ENCODE measurements around the gene DNAH17.
A peak's percentile ranks its signal among the peaks of the same experiment; 100 is the strongest.

The DNAH17 gene

DNA sequence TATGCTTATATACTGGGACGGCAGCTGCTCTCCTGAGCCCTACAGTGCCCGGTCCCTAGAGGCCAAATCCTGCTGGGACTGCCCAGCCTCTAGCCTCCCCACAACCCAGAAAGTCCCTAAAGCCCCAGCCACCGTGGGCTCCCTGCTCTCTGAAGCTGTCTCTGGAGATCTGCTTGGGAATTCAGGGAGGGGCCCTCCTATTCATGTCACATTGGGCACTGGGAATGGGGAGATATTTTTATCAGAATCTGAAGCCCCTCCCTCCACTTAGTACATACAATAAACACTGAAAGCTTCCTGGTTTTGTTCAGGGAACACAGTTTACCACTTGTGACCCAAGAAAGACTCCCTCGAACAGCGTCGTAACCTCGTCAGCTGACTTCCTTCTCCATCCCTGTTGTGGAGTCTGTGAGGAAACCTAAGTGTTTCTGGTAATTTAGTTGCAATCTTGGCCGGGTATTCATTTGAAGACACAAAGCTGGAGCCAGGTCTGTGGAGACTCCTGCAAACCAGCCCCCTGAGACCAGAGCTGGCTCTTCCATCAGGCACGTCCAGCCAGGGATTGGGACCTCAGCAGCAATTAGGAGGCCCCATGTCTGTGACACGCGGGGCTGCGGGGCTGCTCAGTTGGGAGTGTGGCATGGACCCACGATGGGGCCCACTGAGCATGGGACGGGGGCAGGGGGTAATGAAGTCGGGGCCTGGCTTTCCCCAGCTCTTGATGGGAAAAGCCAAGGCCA lies 160.2 kb downstream of the DNAH17 start (continued):
- TF ChIP-seq, protein P1, sequence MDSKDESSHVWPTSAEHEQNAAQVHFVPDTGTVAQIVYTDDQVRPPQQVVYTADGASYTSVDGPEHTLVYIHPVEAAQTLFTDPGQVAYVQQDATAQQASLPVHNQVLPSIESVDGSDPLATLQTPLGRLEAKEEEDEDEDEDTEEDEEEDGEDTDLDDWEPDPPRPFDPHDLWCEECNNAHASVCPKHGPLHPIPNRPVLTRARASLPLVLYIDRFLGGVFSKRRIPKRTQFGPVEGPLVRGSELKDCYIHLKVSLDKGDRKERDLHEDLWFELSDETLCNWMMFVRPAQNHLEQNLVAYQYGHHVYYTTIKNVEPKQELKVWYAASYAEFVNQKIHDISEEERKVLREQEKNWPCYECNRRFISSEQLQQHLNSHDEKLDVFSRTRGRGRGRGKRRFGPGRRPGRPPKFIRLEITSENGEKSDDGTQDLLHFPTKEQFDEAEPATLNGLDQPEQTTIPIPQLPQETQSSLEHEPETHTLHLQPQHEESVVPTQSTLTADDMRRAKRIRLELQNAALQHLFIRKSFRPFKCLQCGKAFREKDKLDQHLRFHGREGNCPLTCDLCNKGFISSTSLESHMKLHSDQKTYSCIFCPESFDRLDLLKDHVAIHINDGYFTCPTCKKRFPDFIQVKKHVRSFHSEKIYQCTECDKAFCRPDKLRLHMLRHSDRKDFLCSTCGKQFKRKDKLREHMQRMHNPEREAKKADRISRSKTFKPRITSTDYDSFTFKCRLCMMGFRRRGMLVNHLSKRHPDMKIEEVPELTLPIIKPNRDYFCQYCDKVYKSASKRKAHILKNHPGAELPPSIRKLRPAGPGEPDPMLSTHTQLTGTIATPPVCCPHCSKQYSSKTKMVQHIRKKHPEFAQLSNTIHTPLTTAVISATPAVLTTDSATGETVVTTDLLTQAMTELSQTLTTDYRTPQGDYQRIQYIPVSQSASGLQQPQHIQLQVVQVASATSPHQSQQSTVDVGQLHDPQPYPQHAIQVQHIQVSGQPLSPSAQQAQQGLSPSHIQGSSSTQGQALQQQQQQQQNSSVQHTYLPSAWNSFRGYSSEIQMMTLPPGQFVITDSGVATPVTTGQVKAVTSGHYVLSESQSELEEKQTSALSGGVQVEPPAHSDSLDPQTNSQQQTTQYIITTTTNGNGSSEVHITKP (tag by site-specific recombination; IDR thresholded peaks at IDR 0.05), result no peak
- TF ChIP-seq, protein P2, sequence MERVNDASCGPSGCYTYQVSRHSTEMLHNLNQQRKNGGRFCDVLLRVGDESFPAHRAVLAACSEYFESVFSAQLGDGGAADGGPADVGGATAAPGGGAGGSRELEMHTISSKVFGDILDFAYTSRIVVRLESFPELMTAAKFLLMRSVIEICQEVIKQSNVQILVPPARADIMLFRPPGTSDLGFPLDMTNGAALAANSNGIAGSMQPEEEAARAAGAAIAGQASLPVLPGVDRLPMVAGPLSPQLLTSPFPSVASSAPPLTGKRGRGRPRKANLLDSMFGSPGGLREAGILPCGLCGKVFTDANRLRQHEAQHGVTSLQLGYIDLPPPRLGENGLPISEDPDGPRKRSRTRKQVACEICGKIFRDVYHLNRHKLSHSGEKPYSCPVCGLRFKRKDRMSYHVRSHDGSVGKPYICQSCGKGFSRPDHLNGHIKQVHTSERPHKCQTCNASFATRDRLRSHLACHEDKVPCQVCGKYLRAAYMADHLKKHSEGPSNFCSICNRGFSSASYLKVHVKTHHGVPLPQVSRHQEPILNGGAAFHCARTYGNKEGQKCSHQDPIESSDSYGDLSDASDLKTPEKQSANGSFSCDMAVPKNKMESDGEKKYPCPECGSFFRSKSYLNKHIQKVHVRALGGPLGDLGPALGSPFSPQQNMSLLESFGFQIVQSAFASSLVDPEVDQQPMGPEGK (tag by site-specific recombination; IDR thresholded peaks at IDR 0.05), result 0 out of 2 replicates have a peak, but pooled peaks have one; percentile 16
- no peak for TF ChIP-seq ZNF433 (tag by site-specific recombination; IDR thresholded peaks at IDR 0.05; ENCODE audit: low read depth)

DNA sequence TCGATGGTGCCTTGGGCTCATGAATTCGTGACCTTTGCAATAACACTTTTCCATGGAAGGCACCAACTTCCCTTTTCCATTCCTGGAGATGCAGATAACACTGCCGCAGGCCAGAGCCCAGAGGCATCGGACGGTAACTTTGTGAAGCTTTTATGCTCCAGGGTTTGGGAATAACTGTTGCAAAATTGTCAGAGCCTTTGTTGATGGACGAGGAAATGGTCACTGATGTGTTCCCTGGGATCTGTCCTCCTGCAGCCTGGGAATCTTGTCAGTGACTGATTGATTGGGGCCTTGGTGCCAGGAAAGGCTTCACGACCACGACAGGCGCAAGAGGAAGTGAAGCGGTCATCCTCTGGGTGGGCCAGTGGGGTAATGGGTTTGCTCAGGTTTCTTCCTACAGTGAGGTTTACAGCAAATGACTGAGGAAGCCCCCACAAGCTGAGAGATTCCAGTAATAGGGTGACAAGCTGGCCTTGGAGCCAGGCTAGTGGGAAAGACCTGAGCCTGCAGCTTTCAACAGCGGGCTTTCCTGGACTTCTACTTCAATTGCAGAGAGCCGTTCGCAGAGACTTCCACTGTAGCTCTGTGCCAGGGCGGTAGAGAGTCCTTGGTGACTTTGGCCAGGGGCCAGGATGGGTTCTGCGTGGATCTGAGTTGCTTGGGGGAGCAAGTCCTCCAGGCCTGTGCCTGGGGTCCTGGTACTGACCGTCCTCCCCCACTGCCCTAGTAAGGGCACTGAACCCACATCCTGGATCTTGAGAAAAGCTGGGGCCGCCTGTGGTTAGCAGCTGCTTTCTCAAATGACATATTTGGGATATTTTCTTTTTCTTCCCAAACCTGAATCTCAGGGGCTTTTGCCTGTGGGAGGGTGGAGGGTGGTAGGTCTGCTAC lies 161.1 kb downstream of the DNAH17 start:
- POLR2A ChIA-PET, result no interaction called here
- no peaks in the 10 kb centered on the region for H3K4me1 ChIP-seq (ENCODE audit: control insufficient read depth, insufficient read depth, low read length)
- H3K9me3 ChIP-seq (ENCODE audit: control insufficient read depth, insufficient read depth, low read depth, low read length), result no peaks in the 10 kb centered on the region
- no peak overlapping the region for H3K27ac ChIP-seq (ENCODE audit: extremely low read depth, low read depth, low read length)
- no peak overlapping the region for H3K4me3 ChIP-seq (ENCODE audit: low read depth, low read length)
- peaks cover 4 to 85% of the 10 kb centered on the region in 2 experiments; a peak in 2 of 3 replicates for H3K36me3 ChIP-seq (ENCODE audit: control insufficient read depth in 2 of 2, insufficient read depth in 1 of 2, low read length in 2 of 2)
- CTCF ChIA-PET, result interaction anchor here (0.6 to 11.5 kb wide), 3 partner anchors 14 to 303 kb away, joined by 3 to 137 read pairs (median 3); partner anchors contain the start of gene SOCS3
- TF ChIP-seq BCL11A (tag by site-specific recombination; IDR thresholded peaks at IDR 0.05; ENCODE audit: low read depth) (no peak), ZNF335 (tag by site-specific recombination; conservative IDR thresholded peaks at IDR 0.05) (no peak), ZNF514 (tag by site-specific recombination; IDR thresholded peaks at IDR 0.05) (no peak), ZNF138 (tag by site-specific recombination; IDR thresholded peaks at IDR 0.05; ENCODE audit: borderline replicate concordance) (no peak), KLF9 (tag by site-specific recombination; IDR thresholded peaks at IDR 0.05; ENCODE audit: low read depth) (no peak), IKZF3 (tag by site-specific recombination; IDR thresholded peaks at IDR 0.05) (no peak), ZNF175 (tag by site-specific recombination; IDR thresholded peaks at IDR 0.05) (no peak), KLF8 (tag by site-specific recombination; IDR thresholded peaks at IDR 0.05) (no peak), SCRT2 (tag by site-specific recombination; IDR thresholded peaks at IDR 0.05) (no peak), ZNF223 (tag by site-specific recombination; IDR thresholded peaks at IDR 0.05) (no peak), ZFHX2 (tag by site-specific recombination; conservative IDR thresholded peaks at IDR 0.05) (no peak), ZNF140 (tag by site-specific recombination; IDR thresholded peaks at IDR 0.05) (no peak)
- TF ChIP-seq, protein P3, sequence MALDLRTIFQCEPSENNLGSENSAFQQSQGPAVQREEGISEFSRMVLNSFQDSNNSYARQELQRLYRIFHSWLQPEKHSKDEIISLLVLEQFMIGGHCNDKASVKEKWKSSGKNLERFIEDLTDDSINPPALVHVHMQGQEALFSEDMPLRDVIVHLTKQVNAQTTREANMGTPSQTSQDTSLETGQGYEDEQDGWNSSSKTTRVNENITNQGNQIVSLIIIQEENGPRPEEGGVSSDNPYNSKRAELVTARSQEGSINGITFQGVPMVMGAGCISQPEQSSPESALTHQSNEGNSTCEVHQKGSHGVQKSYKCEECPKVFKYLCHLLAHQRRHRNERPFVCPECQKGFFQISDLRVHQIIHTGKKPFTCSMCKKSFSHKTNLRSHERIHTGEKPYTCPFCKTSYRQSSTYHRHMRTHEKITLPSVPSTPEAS (tag by site-specific recombination; IDR thresholded peaks at IDR 0.05), result no peak
- TF ChIP-seq, protein P4, sequence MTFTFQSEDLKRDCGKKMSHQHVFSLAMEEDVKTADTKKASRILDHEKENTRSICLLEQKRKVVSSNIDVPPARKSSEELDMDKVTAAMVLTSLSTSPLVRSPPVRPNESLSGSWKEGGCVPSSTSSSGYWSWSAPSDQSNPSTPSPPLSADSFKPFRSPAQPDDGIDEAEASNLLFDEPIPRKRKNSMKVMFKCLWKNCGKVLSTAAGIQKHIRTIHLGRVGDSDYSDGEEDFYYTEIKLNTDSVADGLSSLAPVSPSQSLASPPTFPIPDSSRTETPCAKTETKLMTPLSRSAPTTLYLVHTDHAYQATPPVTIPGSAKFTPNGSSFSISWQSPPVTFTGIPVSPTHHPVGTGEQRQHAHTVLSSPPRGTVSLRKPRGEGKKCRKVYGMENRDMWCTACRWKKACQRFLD (tag by site-specific recombination; IDR thresholded peaks at IDR 0.05), result no peak
- TF ChIP-seq, protein P5, sequence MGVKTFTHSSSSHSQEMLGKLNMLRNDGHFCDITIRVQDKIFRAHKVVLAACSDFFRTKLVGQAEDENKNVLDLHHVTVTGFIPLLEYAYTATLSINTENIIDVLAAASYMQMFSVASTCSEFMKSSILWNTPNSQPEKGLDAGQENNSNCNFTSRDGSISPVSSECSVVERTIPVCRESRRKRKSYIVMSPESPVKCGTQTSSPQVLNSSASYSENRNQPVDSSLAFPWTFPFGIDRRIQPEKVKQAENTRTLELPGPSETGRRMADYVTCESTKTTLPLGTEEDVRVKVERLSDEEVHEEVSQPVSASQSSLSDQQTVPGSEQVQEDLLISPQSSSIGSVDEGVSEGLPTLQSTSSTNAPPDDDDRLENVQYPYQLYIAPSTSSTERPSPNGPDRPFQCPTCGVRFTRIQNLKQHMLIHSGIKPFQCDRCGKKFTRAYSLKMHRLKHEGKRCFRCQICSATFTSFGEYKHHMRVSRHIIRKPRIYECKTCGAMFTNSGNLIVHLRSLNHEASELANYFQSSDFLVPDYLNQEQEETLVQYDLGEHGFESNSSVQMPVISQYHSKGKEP (tag by site-specific recombination; IDR thresholded peaks at IDR 0.05), result no peak
- TF ChIP-seq, protein P6, sequence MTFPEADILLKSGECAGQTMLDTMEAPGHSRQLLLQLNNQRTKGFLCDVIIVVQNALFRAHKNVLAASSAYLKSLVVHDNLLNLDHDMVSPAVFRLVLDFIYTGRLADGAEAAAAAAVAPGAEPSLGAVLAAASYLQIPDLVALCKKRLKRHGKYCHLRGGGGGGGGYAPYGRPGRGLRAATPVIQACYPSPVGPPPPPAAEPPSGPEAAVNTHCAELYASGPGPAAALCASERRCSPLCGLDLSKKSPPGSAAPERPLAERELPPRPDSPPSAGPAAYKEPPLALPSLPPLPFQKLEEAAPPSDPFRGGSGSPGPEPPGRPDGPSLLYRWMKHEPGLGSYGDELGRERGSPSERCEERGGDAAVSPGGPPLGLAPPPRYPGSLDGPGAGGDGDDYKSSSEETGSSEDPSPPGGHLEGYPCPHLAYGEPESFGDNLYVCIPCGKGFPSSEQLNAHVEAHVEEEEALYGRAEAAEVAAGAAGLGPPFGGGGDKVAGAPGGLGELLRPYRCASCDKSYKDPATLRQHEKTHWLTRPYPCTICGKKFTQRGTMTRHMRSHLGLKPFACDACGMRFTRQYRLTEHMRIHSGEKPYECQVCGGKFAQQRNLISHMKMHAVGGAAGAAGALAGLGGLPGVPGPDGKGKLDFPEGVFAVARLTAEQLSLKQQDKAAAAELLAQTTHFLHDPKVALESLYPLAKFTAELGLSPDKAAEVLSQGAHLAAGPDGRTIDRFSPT (tag by site-specific recombination; IDR thresholded peaks at IDR 0.05), result no peak

All from HEK293 (cell line).